Keratinocyte (primary cell): Measurements from ENCODE around the gene SH3BP5.

Experiments
- EZH2 ChIP-seq: IDR thresholded peaks from one replicate; pipeline ENCODE4 v1.6.1; 2012; ENCODE audit warnings: inconsistent platforms, mild to moderate bottlenecking, low read length, moderate library complexity
- TF ChIP-seq, protein P1 (sequence below), 3 experiments: IDR thresholded peaks in 1 of 3; conservative IDR thresholded peaks in 1 of 3; optimal IDR thresholded peaks in 1 of 3; 2 replicates in 2 of 3; 3 replicates in 1 of 3; pipeline versions ENCODE3 to v1.5.1; 2011; ENCODE audit warnings: low read length in 3 of 3, mild to moderate bottlenecking in 3 of 3, moderate library complexity in 2 of 3, control low read depth in 1 of 3, inconsistent platforms in 1 of 3; ENCODE audit not compliant: insufficient read depth in 2 of 3; ENCODE audit errors: extremely low read depth in 1 of 3

DNA sequence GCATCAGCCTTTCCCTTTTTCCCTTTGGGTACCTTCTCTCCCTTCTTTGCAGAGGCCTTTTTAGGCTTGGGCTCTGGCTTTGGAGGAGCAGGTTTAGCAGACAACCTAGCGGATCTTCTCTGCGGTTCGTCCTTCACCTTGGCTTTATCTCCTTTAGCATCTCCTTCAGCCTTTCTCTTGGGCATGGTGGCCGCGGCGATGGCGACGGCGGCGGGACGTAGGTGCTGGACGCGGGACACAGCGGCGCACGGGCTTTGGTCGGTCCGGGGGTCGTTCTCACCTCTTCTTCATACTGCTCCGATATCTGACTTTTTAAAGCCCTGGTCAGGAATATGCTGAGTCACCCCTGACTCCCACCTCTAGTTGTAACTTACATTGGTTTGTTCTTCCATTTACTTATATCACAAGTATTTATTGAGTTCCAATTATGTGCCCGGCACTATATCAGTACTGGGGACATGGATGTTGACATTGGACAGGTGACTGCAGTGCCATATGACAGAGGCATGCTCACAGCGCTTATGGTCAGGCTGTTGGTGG is 43.1 kb upstream of the SH3BP5 start:
- TF ChIP-seq, protein P1, sequence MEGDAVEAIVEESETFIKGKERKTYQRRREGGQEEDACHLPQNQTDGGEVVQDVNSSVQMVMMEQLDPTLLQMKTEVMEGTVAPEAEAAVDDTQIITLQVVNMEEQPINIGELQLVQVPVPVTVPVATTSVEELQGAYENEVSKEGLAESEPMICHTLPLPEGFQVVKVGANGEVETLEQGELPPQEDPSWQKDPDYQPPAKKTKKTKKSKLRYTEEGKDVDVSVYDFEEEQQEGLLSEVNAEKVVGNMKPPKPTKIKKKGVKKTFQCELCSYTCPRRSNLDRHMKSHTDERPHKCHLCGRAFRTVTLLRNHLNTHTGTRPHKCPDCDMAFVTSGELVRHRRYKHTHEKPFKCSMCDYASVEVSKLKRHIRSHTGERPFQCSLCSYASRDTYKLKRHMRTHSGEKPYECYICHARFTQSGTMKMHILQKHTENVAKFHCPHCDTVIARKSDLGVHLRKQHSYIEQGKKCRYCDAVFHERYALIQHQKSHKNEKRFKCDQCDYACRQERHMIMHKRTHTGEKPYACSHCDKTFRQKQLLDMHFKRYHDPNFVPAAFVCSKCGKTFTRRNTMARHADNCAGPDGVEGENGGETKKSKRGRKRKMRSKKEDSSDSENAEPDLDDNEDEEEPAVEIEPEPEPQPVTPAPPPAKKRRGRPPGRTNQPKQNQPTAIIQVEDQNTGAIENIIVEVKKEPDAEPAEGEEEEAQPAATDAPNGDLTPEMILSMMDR (optimal IDR thresholded peaks at IDR 0.05 in 1 of 3, IDR thresholded peaks at IDR 0.05 in 1 of 3, conservative IDR thresholded peaks at IDR 0.05 in 1 of 3; ENCODE audit: extremely low read depth in 1 of 3, insufficient read depth in 2 of 3, low read length in 3 of 3) = no peak
- TF ChIP-seq EZH2 = no peak
